H4 (cell line): ENCODE measurements around the gene SLIT3. TPM values are rescaled to one million over a fixed set of nuclear protein-coding genes. Genes with fewer than 3 reads are reported as not detected.

Experiments
- DNase-seq: peaks from one replicate; pipeline ENCODE4 v3.0.0-alpha.2; 2015; ENCODE audit warnings: low spot score
- total RNA-seq: library from RNA; depleted of rRNA; stranded (reverse); fragments of >200 nt; shearing (Covaris generic); gene quantifications from 2 replicates; pipeline ENCODE4 v1.2.3, GENCODE V29; 2014

SLIT3 gene
- total RNA-seq, 1 experiment from 2014 or later: 0.58 TPM

- DNase-seq: no peak
Observed at GRCh38 chr5:168776070-168776469, 524.9 kb downstream of the SLIT3 start.

- no peak for DNase-seq
Observed at GRCh38 chr5:168773226-168773625, 527.7 kb downstream of the SLIT3 start.

GRCh38 chr5:168772316-168772961, 528.5 kb downstream of the SLIT3 start:
- no peak for DNase-seq

- DNase-seq: no peak
Observed at GRCh38 chr5:168771678-168772077, 529.3 kb downstream of the SLIT3 start.

- no peak for DNase-seq
Observed at GRCh38 chr5:168770996-168771395, 529.9 kb downstream of the SLIT3 start.

GRCh38 chr5:168770036-168770498, 530.9 kb downstream of the SLIT3 start:
- DNase-seq: no peak

- no peak for DNase-seq
Observed at GRCh38 chr5:168768172-168768571, 532.8 kb downstream of the SLIT3 start.

- DNase-seq: no peak
Observed at GRCh38 chr5:168766426-168766700, 534.6 kb downstream of the SLIT3 start.

- peak; percentile 39 for DNase-seq
Observed at GRCh38 chr5:168765551-168766425, 535.2 kb downstream of the SLIT3 start.

- DNase-seq: no peak
Observed at GRCh38 chr5:168765086-168765550, 535.8 kb downstream of the SLIT3 start.

- DNase-seq: no peak
Observed at GRCh38 chr5:168756453-168757391, 544.2 kb downstream of the SLIT3 start.

GRCh38 chr5:168755548-168756093, 545.3 kb downstream of the SLIT3 start:
- no peak for DNase-seq

GRCh38 chr5:168753691-168754254, 547.2 kb downstream of the SLIT3 start:
- DNase-seq: no peak

GRCh38 chr5:168752416-168753190, 548.3 kb downstream of the SLIT3 start:
- no peak for DNase-seq

GRCh38 chr5:168752012-168752411, 548.9 kb downstream of the SLIT3 start:
- no peak for DNase-seq

GRCh38 chr5:168750926-168751325, 550.0 kb downstream of the SLIT3 start:
- no peak for DNase-seq

- no peak for DNase-seq
Observed at GRCh38 chr5:168749391-168750100, 551.4 kb downstream of the SLIT3 start.

GRCh38 chr5:168747987-168748777, 552.8 kb downstream of the SLIT3 start:
- peak; percentile 23 for DNase-seq
